HCT116 (cell line): ENCODE results near the gene IFITM10. TPM values are rescaled to one million over a fixed set of nuclear protein-coding genes. Genes with fewer than 3 reads are reported as not detected.

Experiments used
- ATAC-seq: fragments of 200-7000 bp; cut with Tn5 transposase; 2 replicates; pipeline ENCODE4 v1.9.1; 2020; ENCODE audit warnings: mild to moderate bottlenecking, moderate library complexity
- BruUV-seq: library from RNA; stranded (reverse); fragments of 400-500 nt; replicated peaks from 2 replicates; lab custom pipeline; 2021; lab: Mats Ljungman, UMichigan
- CTCF ChIA-PET: fragments of 300-600 bp; sonication (Branson Sonifier 250); formaldehyde crosslinking; loops from one replicate; lab custom pipeline; 2021; ENCODE audit warnings: antibody characterized with exemption; lab: Charles Lee
- POLR2A ChIA-PET: fragments of 300-600, 350-600 bp; sonication (Branson Sonifier 250); formaldehyde crosslinking; loops from one replicate; lab custom pipeline; 2021; ENCODE audit warnings: antibody characterized with exemption; lab: Charles Lee
- RAD21 ChIA-PET, 2 experiments: fragments of 300-600 bp; sonication (Branson Sonifier 250); formaldehyde crosslinking; loops; one replicate each; lab custom pipeline; 2023; ENCODE audit warnings: low total read pairs in 2 of 2; ENCODE audit not compliant: uncharacterized antibody in 2 of 2, unreplicated experiment in 2 of 2, low non-redundant PET in 1 of 2; lab: Charles Lee
- DNase-seq: peaks from one replicate; pipeline ENCODE4 v3.0.0-alpha.2; 2010; ENCODE audit warnings: low read depth, low spot score
- H2AFZ ChIP-seq: fragments of 200-600 bp; shearing (Covaris generic), sonication (generic); 2 replicates; pipeline ENCODE4 v1.6.1; 2017; ENCODE audit warnings: low read depth, mixed run types, mixed read lengths, antibody characterized with exemption, low read length; ENCODE audit not compliant: poor library complexity, severe bottlenecking
- H3K27ac ChIP-seq: 2 replicates; pipeline ENCODE4 v1.5.1; 2012; ENCODE audit warnings: low read depth, low read length
- H3K27me3 ChIP-seq: fragments of 200-600 bp; sonication (generic); 2 replicates; pipeline ENCODE4 v1.6.1; 2016; ENCODE audit warnings: mixed run types, low read length, mixed read lengths; ENCODE audit not compliant: insufficient read depth
- H3K36me3 ChIP-seq, 2 experiments: fragments of 200-500 bp in 1 of 2; fragments of 200-600 bp in 1 of 2; sonication (Bioruptor generic) in 1 of 2; sonication (generic) in 1 of 2; 2 replicates each; pipeline versions ENCODE4 v1.5.1 to v1.6.1; 2014 to 2016; ENCODE audit warnings: low read length in 2 of 2, inconsistent platforms in 1 of 2, mixed read lengths in 1 of 2, mixed run types in 1 of 2; ENCODE audit not compliant: insufficient read depth in 2 of 2, control insufficient read depth in 1 of 2
- H3K4me1 ChIP-seq, 2 experiments: fragments of 200-600 bp in 1 of 2; sonication (generic) in 1 of 2; 2 replicates each; pipeline versions ENCODE4 v1.5.1 to v1.6.1; 2012 to 2017; ENCODE audit warnings: low read length in 2 of 2, inconsistent platforms in 1 of 2, mild to moderate bottlenecking in 1 of 2, mixed read lengths in 1 of 2, mixed run types in 1 of 2, moderate library complexity in 1 of 2; ENCODE audit not compliant: insufficient read depth in 2 of 2, control insufficient read depth in 1 of 2
- H3K4me2 ChIP-seq: fragments of 200-600 bp; sonication (generic); 2 replicates; pipeline ENCODE4 v1.6.1; 2017; ENCODE audit warnings: mixed run types, low read length, mixed read lengths
- H3K4me3 ChIP-seq, 2 experiments: fragments of 200-600 bp in 1 of 2; sonication (generic) in 1 of 2; replicated peaks in 1 of 2; 2 replicates each; pipeline ENCODE4 v1.5.1; 2011 to 2016; ENCODE audit warnings: low read length in 2 of 2, control low read depth in 1 of 2, low read depth in 1 of 2, mild to moderate bottlenecking in 1 of 2, mixed read lengths in 1 of 2, mixed run types in 1 of 2
- H3K79me2 ChIP-seq: fragments of 200-600 bp; sonication (generic); 2 replicates; pipeline ENCODE4 v1.6.1; 2017; ENCODE audit warnings: mild to moderate bottlenecking, mixed run types, low read length, moderate library complexity, mixed read lengths; ENCODE audit not compliant: insufficient read depth
- H3K9ac ChIP-seq: fragments of 200-600 bp; sonication (generic); 2 replicates; pipeline ENCODE4 v1.6.1; 2016; ENCODE audit warnings: low read length, mixed read lengths
- H3K9me2 ChIP-seq: fragments of 200-600 bp; sonication (generic), shearing (Covaris generic); 2 replicates; pipeline ENCODE4 v1.6.1; 2017; ENCODE audit warnings: mixed run types, mild to moderate bottlenecking, moderate library complexity; ENCODE audit not compliant: insufficient read depth
- H3K9me3 ChIP-seq, 2 experiments: fragments of 200-500 bp in 1 of 2; fragments of 200-600 bp in 1 of 2; sonication (Bioruptor generic) in 1 of 2; sonication (generic) in 1 of 2; 2 replicates each; pipeline ENCODE4 v1.6.1; 2014 to 2017; ENCODE audit warnings: low read length in 2 of 2, mixed read lengths in 2 of 2, inconsistent platforms in 1 of 2, low read depth in 1 of 2, mild to moderate bottlenecking in 1 of 2, mixed run types in 1 of 2, moderate library complexity in 1 of 2; ENCODE audit not compliant: control insufficient read depth in 1 of 2, insufficient read depth in 1 of 2
- H4K20me1 ChIP-seq: fragments of 200-600 bp; sonication (generic), shearing (Covaris generic); 2 replicates; pipeline ENCODE4 v1.6.1; 2017; ENCODE audit warnings: mixed run types, mild to moderate bottlenecking, moderate library complexity; ENCODE audit not compliant: insufficient read depth
- CBX3 ChIP-seq: IDR thresholded peaks from 2 replicates; pipeline ENCODE4 v1.6.1; 2012; ENCODE audit warnings: low read depth
- CEBPB ChIP-seq: IDR thresholded peaks from 2 replicates; pipeline ENCODE4 v1.6.1; 2012; ENCODE audit warnings: low read depth
- EGR1 ChIP-seq: IDR thresholded peaks from 2 replicates; pipeline ENCODE4 v1.6.1; 2012; ENCODE audit warnings: low read depth
- EZH2 ChIP-seq: fragments of 200-600 bp; sonication (generic); IDR thresholded peaks from 2 replicates; pipeline ENCODE4 v1.6.1; 2017; ENCODE audit warnings: antibody characterized with exemption, mixed run types
- EZH2phosphoT487 ChIP-seq: fragments of 200-600 bp; IDR thresholded peaks from 2 replicates; pipeline ENCODE4 v1.6.1; 2018; ENCODE audit warnings: antibody characterized with exemption, borderline replicate concordance
- FOSL1 ChIP-seq: IDR thresholded peaks from 2 replicates; pipeline ENCODE4 v1.6.1; 2012; ENCODE audit warnings: low read depth
- JUND ChIP-seq: IDR thresholded peaks from 2 replicates; pipeline ENCODE4 v1.6.1; 2012
- POLR2A ChIP-seq: IDR thresholded peaks from 2 replicates; pipeline ENCODE4 v1.7.0; 2011; ENCODE audit warnings: borderline replicate concordance; ENCODE audit not compliant: insufficient read depth, insufficient read length; ENCODE audit errors: extremely low read depth
- POLR2AphosphoS5 ChIP-seq: IDR thresholded peaks from 2 replicates; pipeline ENCODE4 v1.6.1; 2011; ENCODE audit warnings: mild to moderate bottlenecking, low read depth, low read length, moderate library complexity
- RAD21 ChIP-seq: IDR thresholded peaks from 2 replicates; pipeline ENCODE4 v1.6.1; 2012; ENCODE audit warnings: low read depth, mild to moderate bottlenecking
- SIN3A ChIP-seq: IDR thresholded peaks from 2 replicates; pipeline ENCODE4 v1.6.1; 2012; ENCODE audit warnings: low read depth
- SRF ChIP-seq: IDR thresholded peaks from 2 replicates; pipeline ENCODE4 v1.6.1; 2012; ENCODE audit warnings: low read depth
- TCF7L2 ChIP-seq: IDR thresholded peaks from 2 replicates; pipeline ENCODE4 v1.7.0; 2011; ENCODE audit warnings: borderline replicate concordance, inconsistent platforms; ENCODE audit not compliant: insufficient read depth, insufficient read length; ENCODE audit errors: extremely low read depth
- ZFX ChIP-seq: fragments of 450-650 bp; IDR thresholded peaks from 2 replicates; pipeline ENCODE4 v1.6.1; 2017
- intact Hi-C: fragments of 100-400 bp; cut with micrococcal nuclease; formaldehyde crosslinking; loops from 2 replicates; pipeline ENCODE4 v1.10.0; 2022
- total RNA-seq: library from RNA; stranded (reverse); gene quantifications from one replicate; pipeline ENCODE4 v1.2.1, GENCODE V29; 2021; ENCODE audit not compliant: unreplicated experiment
- TF ChIP-seq, protein P1 (sequence below): IDR thresholded peaks from 2 replicates; pipeline ENCODE4 v1.6.1; 2011; ENCODE audit warnings: mild to moderate bottlenecking, low read length, moderate library complexity; ENCODE audit not compliant: insufficient replicate concordance; ENCODE audit errors: extremely low read depth
- TF ChIP-seq, protein P2 (sequence below): IDR thresholded peaks from 2 replicates; pipeline ENCODE4 v1.6.1; 2012; ENCODE audit warnings: low read depth
- TF ChIP-seq, protein P3 (sequence below): IDR thresholded peaks from 2 replicates; pipeline ENCODE4 v1.6.1; 2012
- TF ChIP-seq, protein P4 (sequence below): IDR thresholded peaks from 2 replicates; pipeline ENCODE4 v1.6.1; 2012

The IFITM10 gene
- total RNA-seq, 1 experiment from 2014 or later = 1.9 TPM

DNA sequence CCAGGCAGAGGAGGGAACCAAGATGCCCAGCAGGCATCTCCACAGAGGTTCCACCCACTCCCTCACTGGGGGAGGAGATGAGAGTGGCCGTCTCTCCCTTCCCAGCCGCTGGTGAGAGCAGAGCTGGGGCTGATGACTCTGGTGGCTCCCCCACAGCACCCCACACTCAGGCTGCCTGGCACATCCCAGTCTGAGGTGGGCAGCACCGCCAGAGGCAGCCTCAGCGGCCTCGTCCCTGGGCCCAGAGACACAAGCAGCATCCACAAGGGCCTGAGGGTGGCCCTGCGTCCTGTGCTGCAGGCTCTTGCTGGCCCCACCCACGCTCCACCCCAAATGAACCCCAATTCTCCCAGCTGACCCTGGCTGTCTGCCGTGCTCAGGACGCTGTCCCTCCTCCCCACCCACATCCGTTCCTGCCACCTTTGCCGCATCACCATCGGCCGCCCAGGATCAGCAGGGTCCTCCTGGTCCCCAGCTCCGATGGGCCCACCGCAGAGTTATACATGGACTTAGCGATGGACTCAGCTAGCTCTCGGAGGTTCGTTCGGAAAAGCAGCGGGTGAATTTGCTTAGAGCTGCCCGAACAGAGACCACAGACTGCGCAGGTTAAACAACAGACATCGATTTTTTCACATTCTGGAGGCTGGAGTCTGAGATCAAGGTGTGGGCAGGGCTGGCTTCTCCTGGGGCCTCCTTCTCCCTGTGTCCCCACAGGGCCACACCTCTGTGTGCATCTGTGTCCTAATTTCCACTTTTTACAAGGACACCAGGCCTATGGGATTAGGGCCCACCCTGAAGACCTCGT lies 33.5 kb upstream of the IFITM10 start:
- Histone ChIP-seq H3K9me2 (no peaks in the 10 kb centered on the region), H3K9me3 (no peaks in the 10 kb centered on the region), H3K4me2 (no peak overlapping the region), H3K4me1 (peaks cover 0 to 2% of the 10 kb centered on the region in 2 experiments; a peak in 1 of 4 replicates), H2AFZ (no peak overlapping the region), H3K4me3 (no peak overlapping the region), H3K27me3 (no peaks in the 10 kb centered on the region), H4K20me1 (no peaks in the 10 kb centered on the region), H3K36me3 (no peaks in the 10 kb centered on the region), H3K27ac (no peak overlapping the region), H3K9ac (no peak overlapping the region), H3K79me2 (no peaks in the 10 kb centered on the region)
- intact Hi-C loops = no loop called here
- ATAC-seq = no peak
- DNase-seq = no peak
- CTCF ChIA-PET = no interaction called here
- TF ChIP-seq EZH2phosphoT487 (no peak), CBX3 (no peak), RAD21 (no peak), ZFX (no peak), POLR2AphosphoS5 (no peak), EGR1 (no peak), JUND (no peak), CEBPB (no peak), FOSL1 (no peak), EZH2 (no peak), SIN3A (no peak), POLR2A (no peak), SRF (no peak), TCF7L2 (no peak)
- TF ChIP-seq, protein P1, sequence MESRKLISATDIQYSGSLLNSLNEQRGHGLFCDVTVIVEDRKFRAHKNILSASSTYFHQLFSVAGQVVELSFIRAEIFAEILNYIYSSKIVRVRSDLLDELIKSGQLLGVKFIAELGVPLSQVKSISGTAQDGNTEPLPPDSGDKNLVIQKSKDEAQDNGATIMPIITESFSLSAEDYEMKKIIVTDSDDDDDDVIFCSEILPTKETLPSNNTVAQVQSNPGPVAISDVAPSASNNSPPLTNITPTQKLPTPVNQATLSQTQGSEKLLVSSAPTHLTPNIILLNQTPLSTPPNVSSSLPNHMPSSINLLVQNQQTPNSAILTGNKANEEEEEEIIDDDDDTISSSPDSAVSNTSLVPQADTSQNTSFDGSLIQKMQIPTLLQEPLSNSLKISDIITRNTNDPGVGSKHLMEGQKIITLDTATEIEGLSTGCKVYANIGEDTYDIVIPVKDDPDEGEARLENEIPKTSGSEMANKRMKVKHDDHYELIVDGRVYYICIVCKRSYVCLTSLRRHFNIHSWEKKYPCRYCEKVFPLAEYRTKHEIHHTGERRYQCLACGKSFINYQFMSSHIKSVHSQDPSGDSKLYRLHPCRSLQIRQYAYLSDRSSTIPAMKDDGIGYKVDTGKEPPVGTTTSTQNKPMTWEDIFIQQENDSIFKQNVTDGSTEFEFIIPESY = no peak
- TF ChIP-seq, protein P2, sequence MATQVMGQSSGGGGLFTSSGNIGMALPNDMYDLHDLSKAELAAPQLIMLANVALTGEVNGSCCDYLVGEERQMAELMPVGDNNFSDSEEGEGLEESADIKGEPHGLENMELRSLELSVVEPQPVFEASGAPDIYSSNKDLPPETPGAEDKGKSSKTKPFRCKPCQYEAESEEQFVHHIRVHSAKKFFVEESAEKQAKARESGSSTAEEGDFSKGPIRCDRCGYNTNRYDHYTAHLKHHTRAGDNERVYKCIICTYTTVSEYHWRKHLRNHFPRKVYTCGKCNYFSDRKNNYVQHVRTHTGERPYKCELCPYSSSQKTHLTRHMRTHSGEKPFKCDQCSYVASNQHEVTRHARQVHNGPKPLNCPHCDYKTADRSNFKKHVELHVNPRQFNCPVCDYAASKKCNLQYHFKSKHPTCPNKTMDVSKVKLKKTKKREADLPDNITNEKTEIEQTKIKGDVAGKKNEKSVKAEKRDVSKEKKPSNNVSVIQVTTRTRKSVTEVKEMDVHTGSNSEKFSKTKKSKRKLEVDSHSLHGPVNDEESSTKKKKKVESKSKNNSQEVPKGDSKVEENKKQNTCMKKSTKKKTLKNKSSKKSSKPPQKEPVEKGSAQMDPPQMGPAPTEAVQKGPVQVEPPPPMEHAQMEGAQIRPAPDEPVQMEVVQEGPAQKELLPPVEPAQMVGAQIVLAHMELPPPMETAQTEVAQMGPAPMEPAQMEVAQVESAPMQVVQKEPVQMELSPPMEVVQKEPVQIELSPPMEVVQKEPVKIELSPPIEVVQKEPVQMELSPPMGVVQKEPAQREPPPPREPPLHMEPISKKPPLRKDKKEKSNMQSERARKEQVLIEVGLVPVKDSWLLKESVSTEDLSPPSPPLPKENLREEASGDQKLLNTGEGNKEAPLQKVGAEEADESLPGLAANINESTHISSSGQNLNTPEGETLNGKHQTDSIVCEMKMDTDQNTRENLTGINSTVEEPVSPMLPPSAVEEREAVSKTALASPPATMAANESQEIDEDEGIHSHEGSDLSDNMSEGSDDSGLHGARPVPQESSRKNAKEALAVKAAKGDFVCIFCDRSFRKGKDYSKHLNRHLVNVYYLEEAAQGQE = no peak
- TF ChIP-seq, protein P3, sequence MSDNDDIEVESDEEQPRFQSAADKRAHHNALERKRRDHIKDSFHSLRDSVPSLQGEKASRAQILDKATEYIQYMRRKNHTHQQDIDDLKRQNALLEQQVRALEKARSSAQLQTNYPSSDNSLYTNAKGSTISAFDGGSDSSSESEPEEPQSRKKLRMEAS = no peak
- TF ChIP-seq, protein P4, sequence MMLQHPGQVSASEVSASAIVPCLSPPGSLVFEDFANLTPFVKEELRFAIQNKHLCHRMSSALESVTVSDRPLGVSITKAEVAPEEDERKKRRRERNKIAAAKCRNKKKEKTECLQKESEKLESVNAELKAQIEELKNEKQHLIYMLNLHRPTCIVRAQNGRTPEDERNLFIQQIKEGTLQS = no peak
- RAD21 ChIA-PET = no interaction called here
- no TSS peak for BruUV-seq
- POLR2A ChIA-PET = no interaction called here
